Esophagus squamous epithelium (tissue), 5 donors: ENCODE results near the gene CYB561D2. TPM values are rescaled to one million over a fixed set of nuclear protein-coding genes. Genes with fewer than 3 reads are reported as not detected.

Source experiments
- DNase-seq: peaks from one replicate; lab custom pipeline; 2025; lab: John Stamatoyannopoulos, UW
- H3K27ac ChIP-seq, 4 donors: fragments of 200-600 bp; sonication (generic); one replicate each; pipeline ENCODE4 v1.5.1; 2016 to 2019; ENCODE audit warnings: mild to moderate bottlenecking in 1 of 4
- H3K27me3 ChIP-seq, 4 donors: fragments of 200-600 bp; sonication (generic); 1 replicate in 3 of 4; 2 replicates in 1 of 4; pipeline versions ENCODE4 v1.5.1 to v1.6.0; 2017 to 2021; ENCODE audit warnings: antibody characterized with exemption in 1 of 4
- H3K36me3 ChIP-seq, 3 donors: fragments of 200-600 bp; sonication (generic); one replicate each; pipeline ENCODE4 v1.5.1; 2016 to 2019
- H3K4me1 ChIP-seq, 3 donors: fragments of 200-600 bp; sonication (generic); one replicate each; pipeline ENCODE4 v1.5.1; 2017 to 2019
- H3K4me3 ChIP-seq, 4 donors: fragments of 200-600 bp; sonication (generic); 1 replicate in 3 of 4; 2 replicates in 1 of 4; pipeline ENCODE4 v1.5.1; 2016 to 2019; ENCODE audit warnings: mild to moderate bottlenecking in 2 of 4, moderate library complexity in 1 of 4
- H3K9me3 ChIP-seq, 3 donors: fragments of 200-600 bp; sonication (generic); one replicate each; pipeline ENCODE4 v1.5.1; 2016 to 2019
- CTCF ChIP-seq, 6 experiments: fragments of 450-650 bp in 4 of 6; fragments of 200-600 bp in 2 of 6; sonication (generic) in 2 of 6; IDR thresholded peaks; one replicate each; pipeline ENCODE4 v1.5.1; 2016 to 2019; ENCODE audit warnings: antibody characterized with exemption in 6 of 6, mild to moderate bottlenecking in 4 of 6, moderate library complexity in 4 of 6
- POLR2A ChIP-seq, 4 donors: fragments of 450-650 bp; IDR thresholded peaks; one replicate each; pipeline ENCODE4 v1.6.1; 2017; ENCODE audit warnings: antibody characterized with exemption in 4 of 4, mild to moderate bottlenecking in 4 of 4, moderate library complexity in 3 of 4
- WGBS, 2 donors: methylation state at CpG; one replicate each; pipeline ENCODE4 v1.1.5; 2018; 5-methylcytosine and 5-hydroxymethylcytosine counted together
- intact Hi-C: fragments of 100-400 bp; cut with DNase I; formaldehyde crosslinking; loops from one replicate; pipeline ENCODE4 v1.15.0; 2022
- total RNA-seq, 4 donors: library from RNA; depleted of rRNA; stranded (reverse); fragments of >200 nt; gene quantifications; one replicate each; pipeline ENCODE4 v1.1.0, GENCODE V29; 2016
- donor health status: DM: yes; HTN: yes; CAD: no.

Gene CYB561D2
- total RNA-seq, 4 donors from 2014 or later = 18.1 to 21.9 (median 20.5) TPM

DNA sequence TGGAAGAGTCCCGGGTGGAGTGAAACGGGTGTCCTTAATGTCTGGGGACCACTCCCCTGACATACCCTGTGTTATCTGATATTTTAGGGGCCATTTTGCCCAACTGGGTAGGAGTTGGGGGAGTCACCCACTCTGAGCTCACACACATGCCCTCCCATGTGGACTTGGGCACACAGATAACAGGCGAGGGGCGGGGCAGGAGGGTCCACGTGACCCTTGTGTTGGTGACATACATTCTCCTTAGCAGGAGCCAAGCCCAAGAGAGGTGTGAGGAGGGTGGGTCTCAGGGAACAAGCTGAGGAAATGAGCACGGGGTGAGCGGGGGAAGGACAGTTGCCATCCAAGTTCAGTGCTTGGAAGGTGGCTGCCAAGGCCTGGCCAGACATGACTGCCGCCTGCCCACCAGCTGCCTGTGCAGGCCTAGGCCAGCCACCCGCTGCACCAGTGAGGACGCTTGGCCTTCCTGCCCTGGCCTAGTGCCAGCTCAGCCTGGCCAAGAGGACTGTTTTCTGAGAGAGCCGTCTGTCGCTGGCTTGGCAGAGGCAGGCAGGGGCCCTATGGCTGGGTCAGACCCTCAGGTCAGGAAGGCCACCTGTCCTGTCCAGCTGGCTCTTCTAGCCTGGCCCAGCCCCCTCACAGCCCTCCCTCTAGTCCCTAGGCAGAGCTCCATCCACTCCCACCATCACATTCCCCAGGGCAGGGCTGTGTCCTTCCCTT is 40.0 kb downstream of the CYB561D2 start:
- H3K4me1 ChIP-seq = peaks cover 7 to 12% (median 11%) of the 10 kb centered on the region in 3 donors
- peak overlapping the region in 1 of 4 donors; percentile 34 for H3K27ac ChIP-seq
- peaks cover 0 to 18% (median 0%) of the 10 kb centered on the region in 4 donors for H3K27me3 ChIP-seq
- H3K36me3 ChIP-seq = no peaks in the 10 kb centered on the region
- DNase-seq = no peak
- intact Hi-C loops = no loop called here
- H3K4me3 ChIP-seq = no peak overlapping the region
- no peaks in the 10 kb centered on the region for H3K9me3 ChIP-seq
- TF ChIP-seq POLR2A (IDR thresholded peaks at IDR 0.05) (no peak), CTCF (IDR thresholded peaks at IDR 0.05) (no peak)
- 29% methylated on average over 5 of the region's 12 CpGs; no CpG with 5 or more reads in 1 of the 2 donors for WGBS, 2 donors

GRCh38 chr3:50392101-50392715 is 41.5 kb downstream of the CYB561D2 start:
- 42% methylated on average over 4 of the region's 5 CpGs; no CpG with 5 or more reads in 1 of the 2 donors for WGBS, 2 donors
- intact Hi-C loops = no loop called here
- Histone ChIP-seq H3K36me3 (no peaks in the 10 kb centered on the region), H3K9me3 (no peaks in the 10 kb centered on the region), H3K27ac (no peak overlapping the region), H3K4me3 (no peak overlapping the region), H3K27me3 (peaks cover 0 to 29% (median 0%) of the 10 kb centered on the region in 4 donors), H3K4me1 (peaks cover 7 to 15% (median 11%) of the 10 kb centered on the region in 3 donors)
- no peak for TF ChIP-seq POLR2A (IDR thresholded peaks at IDR 0.05)
- no peak for TF ChIP-seq CTCF (IDR thresholded peaks at IDR 0.05)
- DNase-seq = no peak

DNA sequence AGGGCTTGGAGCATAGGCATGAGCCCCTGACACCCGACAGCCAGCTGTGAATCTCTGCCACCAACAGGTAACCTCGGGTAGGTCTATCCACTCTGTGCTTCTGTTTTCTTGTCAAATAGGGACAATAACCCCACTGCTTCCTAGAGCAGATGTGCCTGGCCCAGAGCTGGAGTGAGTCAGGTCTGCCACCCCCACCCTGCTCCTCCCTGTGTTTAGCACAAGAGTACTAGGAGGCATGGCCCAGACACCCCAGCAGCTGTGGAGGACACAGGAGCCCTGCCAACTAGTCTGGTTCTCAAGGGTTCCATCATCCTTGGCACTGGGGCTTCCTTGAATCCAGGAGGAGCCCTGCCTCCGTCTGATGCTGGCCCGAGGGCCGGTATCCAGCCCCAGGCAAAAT is 42.4 kb downstream of the CYB561D2 start:
- TF ChIP-seq POLR2A (IDR thresholded peaks at IDR 0.05) (no peak), CTCF (IDR thresholded peaks at IDR 0.05) (no peak)
- no peak for DNase-seq
- Histone ChIP-seq H3K36me3 (no peaks in the 10 kb centered on the region), H3K9me3 (no peaks in the 10 kb centered on the region), H3K4me1 (peaks cover 7 to 15% (median 11%) of the 10 kb centered on the region in 3 donors), H3K27me3 (peaks cover 0 to 38% (median 0%) of the 10 kb centered on the region in 4 donors), H3K27ac (no peak overlapping the region), H3K4me3 (no peak overlapping the region)
- 65 to 75% methylated on average over 2 to 5 of the region's 5 CpGs for WGBS, 2 donors
- intact Hi-C loops = no loop called here

- Histone ChIP-seq H3K9me3 (no peaks in the 10 kb centered on the region), H3K4me3 (no peak overlapping the region), H3K36me3 (no peaks in the 10 kb centered on the region), H3K4me1 (peaks cover 7 to 14% (median 11%) of the 10 kb centered on the region in 3 donors), H3K27me3 (peaks cover 0 to 57% (median 0%) of the 10 kb centered on the region in 4 donors), H3K27ac (no peak overlapping the region)
- intact Hi-C loops = no loop called here
- WGBS, 2 donors = 37 to 85% methylated on average over 2 to 4 of the region's 10 CpGs
- DNase-seq = no peak
- TF ChIP-seq CTCF (IDR thresholded peaks at IDR 0.05) (no peak), POLR2A (IDR thresholded peaks at IDR 0.05) (no peak)
Observed at GRCh38 chr3:50395070-50395860, 44.6 kb downstream of the CYB561D2 start.
